Upper lobe of left lung (tissue), 6 donors: Measurements from ENCODE around the gene FMO3. TPM values are rescaled to one million over a fixed set of nuclear protein-coding genes. Genes with fewer than 3 reads are reported as not detected.

Experiments
- ATAC-seq, 2 donors: fragments of 200-7000 bp; cut with Tn5 transposase; one replicate each; pipeline ENCODE4 v1.9.1; 2022; ENCODE audit warnings: mild to moderate bottlenecking in 2 of 2, moderate library complexity in 2 of 2; ENCODE audit not compliant: low FRiP score in 2 of 2
- DNase-seq, 2 donors: peaks; one replicate each; pipeline ENCODE4 v3.0.0-alpha.2; 2019 to 2020
- H3K27ac ChIP-seq, 4 donors: fragments of 200-600 bp; sonication (generic); one replicate each; pipeline ENCODE4 v1.5.1; 2016 to 2019
- H3K27me3 ChIP-seq, 4 donors: fragments of 200-600 bp; sonication (generic); one replicate each; pipeline ENCODE4 v1.5.1; 2017 to 2019
- H3K36me3 ChIP-seq, 4 donors: fragments of 200-600 bp; sonication (generic); one replicate each; pipeline ENCODE4 v1.5.1; 2016 to 2019
- H3K4me1 ChIP-seq, 4 donors: fragments of 200-600 bp; sonication (generic); one replicate each; pipeline ENCODE4 v1.5.1; 2018 to 2019
- H3K4me3 ChIP-seq, 4 donors: fragments of 200-600 bp; sonication (generic); one replicate each; pipeline ENCODE4 v1.5.1; 2017 to 2019; ENCODE audit warnings: mild to moderate bottlenecking in 2 of 4, moderate library complexity in 1 of 4
- H3K9me3 ChIP-seq, 4 donors: fragments of 200-600 bp; sonication (generic); one replicate each; pipeline ENCODE4 v1.5.1; 2018 to 2019
- EP300 ChIP-seq, 4 donors: sonication (generic); formaldehyde crosslinking; IDR thresholded peaks; one replicate each; pipeline ENCODE4 v1.5.1; 2017; ENCODE audit warnings: antibody characterized with exemption in 4 of 4, control low read depth in 2 of 4
- POLR2A ChIP-seq, 4 donors: fragments of 450-650 bp; IDR thresholded peaks; one replicate each; pipeline ENCODE4 v1.5.1; 2016 to 2017; ENCODE audit warnings: antibody characterized with exemption in 4 of 4, mild to moderate bottlenecking in 2 of 4
- POLR2AphosphoS5 ChIP-seq, 2 donors: sonication (generic); formaldehyde crosslinking; IDR thresholded peaks; one replicate each; pipeline ENCODE4 v1.5.1; 2017; ENCODE audit warnings: antibody characterized with exemption in 2 of 2
- WGBS, 2 donors: methylation state at CpG; one replicate each; pipeline ENCODE4 v1.1.5; 2017 to 2018; 5-methylcytosine and 5-hydroxymethylcytosine counted together
- total RNA-seq, 6 donors: library from RNA; depleted of rRNA in 4 of 6; stranded (reverse); fragments of >200 nt in 4 of 6; gene quantifications; one replicate each; pipeline versions ENCODE4 v1.1.0 to v1.2.1, GENCODE V29; 2016 to 2021
- TF ChIP-seq, protein P1 (sequence below), 6 experiments: fragments of 450-650 bp in 4 of 6; fragments of 200-600 bp in 2 of 6; sonication (generic) in 2 of 6; IDR thresholded peaks; one replicate each; pipeline ENCODE4 v1.5.1; 2016 to 2019; ENCODE audit warnings: antibody characterized with exemption in 6 of 6
- donor health status: DM: no; HTN: no; CAD: no; lungs with moderate emphysema.
- donor health status: DM: no; HTN: yes; CAD: no; lungs with severe emphysema.

The FMO3 gene
- total RNA-seq, 6 donors from 2014 or later: 9.1 to 16.7 (median 13.5) TPM

GRCh38 chr1:171107262-171107940, 16.7 kb downstream of the FMO3 start:
- TF ChIP-seq POLR2A (IDR thresholded peaks at IDR 0.05) (no peak), POLR2AphosphoS5 (IDR thresholded peaks at IDR 0.05) (no peak), EP300 (IDR thresholded peaks at IDR 0.05) (no peak)
- TF ChIP-seq, protein P1, sequence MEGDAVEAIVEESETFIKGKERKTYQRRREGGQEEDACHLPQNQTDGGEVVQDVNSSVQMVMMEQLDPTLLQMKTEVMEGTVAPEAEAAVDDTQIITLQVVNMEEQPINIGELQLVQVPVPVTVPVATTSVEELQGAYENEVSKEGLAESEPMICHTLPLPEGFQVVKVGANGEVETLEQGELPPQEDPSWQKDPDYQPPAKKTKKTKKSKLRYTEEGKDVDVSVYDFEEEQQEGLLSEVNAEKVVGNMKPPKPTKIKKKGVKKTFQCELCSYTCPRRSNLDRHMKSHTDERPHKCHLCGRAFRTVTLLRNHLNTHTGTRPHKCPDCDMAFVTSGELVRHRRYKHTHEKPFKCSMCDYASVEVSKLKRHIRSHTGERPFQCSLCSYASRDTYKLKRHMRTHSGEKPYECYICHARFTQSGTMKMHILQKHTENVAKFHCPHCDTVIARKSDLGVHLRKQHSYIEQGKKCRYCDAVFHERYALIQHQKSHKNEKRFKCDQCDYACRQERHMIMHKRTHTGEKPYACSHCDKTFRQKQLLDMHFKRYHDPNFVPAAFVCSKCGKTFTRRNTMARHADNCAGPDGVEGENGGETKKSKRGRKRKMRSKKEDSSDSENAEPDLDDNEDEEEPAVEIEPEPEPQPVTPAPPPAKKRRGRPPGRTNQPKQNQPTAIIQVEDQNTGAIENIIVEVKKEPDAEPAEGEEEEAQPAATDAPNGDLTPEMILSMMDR (IDR thresholded peaks at IDR 0.05): no peak

GRCh38 chr1:171107969-171108368, 17.3 kb downstream of the FMO3 start:
- Histone ChIP-seq H3K27ac (peak overlapping the region in 2 of 4 donors; percentile 63 to 69), H3K9me3 (no peaks in the 10 kb centered on the region), H3K36me3 (no peaks in the 10 kb centered on the region), H3K4me1 (no peaks in the 10 kb centered on the region), H3K4me3 (peak overlapping the region in 2 of 4 donors; percentile 22 to 27), H3K27me3 (no peaks in the 10 kb centered on the region)
- ATAC-seq (no peak), DNase-seq (no peak)
- no peak for TF ChIP-seq POLR2A (IDR thresholded peaks at IDR 0.05)
- TF ChIP-seq EP300 (IDR thresholded peaks at IDR 0.05): no peak
- TF ChIP-seq POLR2AphosphoS5 (IDR thresholded peaks at IDR 0.05): no peak
- TF ChIP-seq, protein P1 (IDR thresholded peaks at IDR 0.05): no peak
- 77 to 79% methylated on average over 8 of the region's 8 CpGs for WGBS, 2 donors

More at GRCh38 chr1:171107262-171107940, 16.7 kb downstream of the FMO3 start:
- Histone ChIP-seq H3K4me1 (no peaks in the 10 kb centered on the region), H3K36me3 (no peaks in the 10 kb centered on the region), H3K27ac (peak overlapping the region in 2 of 4 donors; percentile 63 to 69), H3K9me3 (no peaks in the 10 kb centered on the region), H3K4me3 (peak overlapping the region in 2 of 4 donors; percentile 22 to 27), H3K27me3 (no peaks in the 10 kb centered on the region)
- DNase-seq: no peak
- WGBS, 2 donors: 75 to 80% methylated on average over 3 of the region's 3 CpGs
- ATAC-seq: no peak

GRCh38 chr1:171109966-171110365, 19.3 kb downstream of the FMO3 start:
- no peaks in the 10 kb centered on the region for H3K27me3 ChIP-seq
- no peak for ATAC-seq
- no peaks in the 10 kb centered on the region for H3K36me3 ChIP-seq
- no peaks in the 10 kb centered on the region for H3K4me1 ChIP-seq
- no peaks in the 10 kb centered on the region for H3K9me3 ChIP-seq
- TF ChIP-seq, protein P1 (IDR thresholded peaks at IDR 0.05): no peak
- TF ChIP-seq EP300 (IDR thresholded peaks at IDR 0.05) (no peak), POLR2AphosphoS5 (IDR thresholded peaks at IDR 0.05) (no peak), POLR2A (IDR thresholded peaks at IDR 0.05) (no peak)
- no peak overlapping the region for H3K4me3 ChIP-seq
- no peak for DNase-seq
- 78 to 79% methylated on average over 7 of the region's 7 CpGs for WGBS, 2 donors
- H3K27ac ChIP-seq: peak overlapping the region in 3 of 4 donors; percentile 12 to 64 (median 20)

DNA sequence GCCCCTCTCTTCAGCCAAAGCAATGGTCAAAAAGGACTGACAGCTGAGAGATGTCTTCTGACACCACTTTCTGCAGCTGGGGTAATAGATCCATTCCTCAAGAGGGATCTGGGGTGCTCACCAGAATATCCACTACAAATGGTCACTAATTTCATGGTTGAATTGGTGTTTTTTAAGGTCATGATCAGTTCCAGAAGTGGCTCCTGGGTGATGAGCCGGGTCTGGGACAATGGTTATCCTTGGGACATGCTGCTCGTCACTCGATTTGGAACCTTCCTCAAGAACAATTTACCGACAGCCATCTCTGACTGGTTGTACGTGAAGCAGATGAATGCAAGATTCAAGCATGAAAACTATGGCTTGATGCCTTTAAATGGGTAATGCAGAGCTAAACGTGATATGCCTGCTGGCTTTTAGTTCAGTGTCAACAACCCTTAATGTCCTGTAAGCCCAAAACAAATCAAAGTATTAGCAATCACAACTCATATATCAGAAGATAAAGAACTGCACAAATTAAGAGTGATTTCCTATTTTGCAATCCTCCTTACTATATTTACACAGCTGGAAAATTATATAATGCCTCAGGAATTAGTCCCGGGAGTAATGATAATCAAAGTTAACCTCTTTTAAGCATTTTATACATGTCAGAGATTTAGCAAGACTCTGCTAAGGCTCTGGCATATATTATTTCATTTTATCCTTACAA, 20.1 kb downstream of the FMO3 start:
- TF ChIP-seq, protein P1 (IDR thresholded peaks at IDR 0.05): no peak
- TF ChIP-seq EP300 (IDR thresholded peaks at IDR 0.05) (no peak), POLR2AphosphoS5 (IDR thresholded peaks at IDR 0.05) (no peak), POLR2A (IDR thresholded peaks at IDR 0.05) (no peak)
- Histone ChIP-seq H3K4me1 (no peaks in the 10 kb centered on the region), H3K9me3 (no peaks in the 10 kb centered on the region), H3K36me3 (no peaks in the 10 kb centered on the region), H3K27me3 (no peaks in the 10 kb centered on the region), H3K4me3 (no peak overlapping the region), H3K27ac (peak overlapping the region in 3 of 4 donors; percentile 12 to 64 (median 20))
- ATAC-seq (peak in 1 of 2 donors; percentile 61), DNase-seq (no peak)
- WGBS, 2 donors: 70 to 72% methylated on average over 7 of the region's 7 CpGs
